Nephron (organoid): ENCODE data around the gene HOOK2.
A peak's percentile ranks its signal among the peaks of the same experiment; 100 is the strongest.

Source experiments
- H3K27ac Mint-ChIP-seq, 3 experiments: 2 replicates each; pipeline ENCODE4 v1.8.0; 2020; ENCODE audit warnings: mixed read lengths in 3 of 3, mild to moderate bottlenecking in 2 of 3, moderate library complexity in 1 of 3
- H3K27me3 Mint-ChIP-seq: 2 replicates; pipeline ENCODE4 v1.8.0; 2021; ENCODE audit warnings: low read depth, mild to moderate bottlenecking, moderate library complexity, mixed read lengths
- H3K36me3 Mint-ChIP-seq: 2 replicates; pipeline ENCODE4 v1.8.0; 2020; ENCODE audit warnings: low read depth, mixed read lengths
- H3K4me1 Mint-ChIP-seq: 2 replicates; pipeline ENCODE4 v1.8.0; 2020; ENCODE audit warnings: mixed read lengths
- H3K4me3 Mint-ChIP-seq, 3 experiments: 2 replicates each; pipeline ENCODE4 v1.8.0; 2020; ENCODE audit warnings: mild to moderate bottlenecking in 3 of 3, mixed read lengths in 3 of 3, moderate library complexity in 2 of 3
- H3K9me3 Mint-ChIP-seq: 2 replicates; pipeline ENCODE4 v1.8.0; 2020; ENCODE audit warnings: mixed read lengths
- TF ChIP-seq, protein P1 (sequence below), 3 experiments: fragments of 200-600 bp; sonication (generic); IDR thresholded peaks; one replicate each; pipeline ENCODE4 v1.5.0; 2021; ENCODE audit warnings: antibody characterized with exemption in 3 of 3; ENCODE audit not compliant: unreplicated experiment in 3 of 3

HOOK2 gene

GRCh38 chr19:12794196-12794941 is 19.0 kb upstream of the HOOK2 start:
- Mint-ChIP-seq H3K27me3 (no peaks in the 10 kb centered on the region), H3K36me3 (peaks cover 9% of the 10 kb centered on the region), H3K9me3 (no peaks in the 10 kb centered on the region), H3K27ac (peak overlapping the region; percentile 49 to 68 (median 60)), H3K4me3 (peak overlapping the region; percentile 72 to 85 (median 84)), H3K4me1 (peaks cover 25% of the 10 kb centered on the region)
- TF ChIP-seq, protein P1, sequence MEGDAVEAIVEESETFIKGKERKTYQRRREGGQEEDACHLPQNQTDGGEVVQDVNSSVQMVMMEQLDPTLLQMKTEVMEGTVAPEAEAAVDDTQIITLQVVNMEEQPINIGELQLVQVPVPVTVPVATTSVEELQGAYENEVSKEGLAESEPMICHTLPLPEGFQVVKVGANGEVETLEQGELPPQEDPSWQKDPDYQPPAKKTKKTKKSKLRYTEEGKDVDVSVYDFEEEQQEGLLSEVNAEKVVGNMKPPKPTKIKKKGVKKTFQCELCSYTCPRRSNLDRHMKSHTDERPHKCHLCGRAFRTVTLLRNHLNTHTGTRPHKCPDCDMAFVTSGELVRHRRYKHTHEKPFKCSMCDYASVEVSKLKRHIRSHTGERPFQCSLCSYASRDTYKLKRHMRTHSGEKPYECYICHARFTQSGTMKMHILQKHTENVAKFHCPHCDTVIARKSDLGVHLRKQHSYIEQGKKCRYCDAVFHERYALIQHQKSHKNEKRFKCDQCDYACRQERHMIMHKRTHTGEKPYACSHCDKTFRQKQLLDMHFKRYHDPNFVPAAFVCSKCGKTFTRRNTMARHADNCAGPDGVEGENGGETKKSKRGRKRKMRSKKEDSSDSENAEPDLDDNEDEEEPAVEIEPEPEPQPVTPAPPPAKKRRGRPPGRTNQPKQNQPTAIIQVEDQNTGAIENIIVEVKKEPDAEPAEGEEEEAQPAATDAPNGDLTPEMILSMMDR (IDR thresholded peaks at IDR 0.05; ENCODE audit: unreplicated experiment in 3 of 3) = no peak

DNA sequence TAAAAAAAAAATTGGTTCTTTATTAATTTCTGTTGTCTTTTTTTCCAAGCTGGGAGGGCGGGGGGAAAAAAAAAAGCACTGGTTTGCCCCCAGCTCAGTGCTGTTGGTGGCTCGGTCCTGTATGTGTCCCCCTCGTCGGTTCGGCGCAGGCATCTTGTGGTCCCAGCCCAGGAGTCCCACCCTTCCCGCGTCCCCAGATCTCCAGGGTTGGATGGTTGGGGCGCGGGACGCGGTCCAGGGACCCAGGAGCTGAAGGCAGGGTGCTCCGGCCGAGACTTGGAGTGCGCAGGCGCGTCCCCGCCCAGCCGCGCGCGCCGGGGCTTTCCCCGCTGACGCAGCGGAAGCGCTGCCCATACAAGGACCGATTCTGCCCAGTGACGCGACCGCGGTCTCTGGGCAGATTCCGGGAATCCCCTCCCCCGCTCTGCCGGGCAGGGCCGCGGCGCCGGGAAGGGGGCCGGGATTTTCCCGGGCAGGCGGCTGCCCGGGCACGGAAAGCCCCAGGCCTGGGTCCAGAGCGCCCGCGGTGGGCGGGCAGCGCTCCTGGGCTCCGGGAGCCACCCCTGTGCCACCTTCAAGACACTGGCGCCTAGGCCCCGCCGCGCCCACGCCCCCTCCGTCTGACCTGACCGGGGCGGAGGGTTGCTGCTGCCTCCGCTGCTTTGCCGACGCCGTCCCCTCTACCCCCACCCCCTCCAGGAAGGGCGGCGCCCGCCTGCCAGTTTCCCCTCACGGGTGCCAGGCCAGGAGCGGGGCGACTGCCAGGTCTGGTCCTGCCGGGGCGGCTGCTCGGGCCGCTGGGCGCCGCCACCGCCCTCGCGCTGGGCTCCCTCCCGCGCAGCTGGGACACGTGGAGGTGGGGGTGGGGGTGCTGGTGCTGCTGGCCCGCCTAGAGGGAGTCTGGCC is 18.2 kb upstream of the HOOK2 start:
- Mint-ChIP-seq H3K4me3 (peak overlapping the region; percentile 94 to 98 (median 96)), H3K9me3 (no peaks in the 10 kb centered on the region), H3K36me3 (peaks cover 9% of the 10 kb centered on the region), H3K27ac (peak overlapping the region; percentile 68 to 93 (median 73)), H3K27me3 (no peaks in the 10 kb centered on the region), H3K4me1 (peaks cover 34% of the 10 kb centered on the region)
- TF ChIP-seq, protein P1 (IDR thresholded peaks at IDR 0.05; ENCODE audit: unreplicated experiment in 3 of 3) = no peak

DNA sequence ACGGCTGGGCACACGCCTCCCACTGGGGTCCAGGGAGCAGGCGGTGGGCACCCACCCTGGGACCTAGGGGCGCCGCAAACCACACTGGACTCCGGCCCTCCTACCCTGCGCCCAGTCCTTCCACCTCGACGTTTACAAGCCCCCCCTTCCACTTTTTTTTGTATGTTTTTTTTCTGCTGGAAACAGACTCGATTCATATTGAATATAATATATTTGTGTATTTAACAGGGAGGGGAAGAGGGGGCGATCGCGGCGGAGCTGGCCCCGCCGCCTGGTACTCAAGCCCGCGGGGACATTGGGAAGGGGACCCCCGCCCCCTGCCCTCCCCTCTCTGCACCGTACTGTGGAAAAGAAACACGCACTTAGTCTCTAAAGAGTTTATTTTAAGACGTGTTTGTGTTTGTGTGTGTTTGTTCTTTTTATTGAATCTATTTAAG is 17.5 kb upstream of the HOOK2 start:
- Mint-ChIP-seq H3K27me3 (no peaks in the 10 kb centered on the region), H3K4me1 (peaks cover 40% of the 10 kb centered on the region), H3K36me3 (peaks cover 9% of the 10 kb centered on the region), H3K9me3 (no peaks in the 10 kb centered on the region), H3K4me3 (peak overlapping the region; percentile 94 to 98 (median 96)), H3K27ac (peak overlapping the region; percentile 64 to 93 (median 73))
- TF ChIP-seq, protein P1 (IDR thresholded peaks at IDR 0.05; ENCODE audit: unreplicated experiment in 3 of 3) = no peak

- peaks cover 41% of the 10 kb centered on the region for H3K4me1 Mint-ChIP-seq
- peak overlapping the region; percentile 88 to 94 (median 93) for H3K27ac Mint-ChIP-seq
- peaks cover 9% of the 10 kb centered on the region for H3K36me3 Mint-ChIP-seq
- no peaks in the 10 kb centered on the region for H3K27me3 Mint-ChIP-seq
- TF ChIP-seq, protein P1 (IDR thresholded peaks at IDR 0.05; ENCODE audit: unreplicated experiment in 3 of 3) = no peak
- no peaks in the 10 kb centered on the region for H3K9me3 Mint-ChIP-seq
- H3K4me3 Mint-ChIP-seq = peak overlapping the region; percentile 94 to 98 (median 96)
Measured at GRCh38 chr19:12792051-12792852, 16.9 kb upstream of the HOOK2 start.

DNA sequence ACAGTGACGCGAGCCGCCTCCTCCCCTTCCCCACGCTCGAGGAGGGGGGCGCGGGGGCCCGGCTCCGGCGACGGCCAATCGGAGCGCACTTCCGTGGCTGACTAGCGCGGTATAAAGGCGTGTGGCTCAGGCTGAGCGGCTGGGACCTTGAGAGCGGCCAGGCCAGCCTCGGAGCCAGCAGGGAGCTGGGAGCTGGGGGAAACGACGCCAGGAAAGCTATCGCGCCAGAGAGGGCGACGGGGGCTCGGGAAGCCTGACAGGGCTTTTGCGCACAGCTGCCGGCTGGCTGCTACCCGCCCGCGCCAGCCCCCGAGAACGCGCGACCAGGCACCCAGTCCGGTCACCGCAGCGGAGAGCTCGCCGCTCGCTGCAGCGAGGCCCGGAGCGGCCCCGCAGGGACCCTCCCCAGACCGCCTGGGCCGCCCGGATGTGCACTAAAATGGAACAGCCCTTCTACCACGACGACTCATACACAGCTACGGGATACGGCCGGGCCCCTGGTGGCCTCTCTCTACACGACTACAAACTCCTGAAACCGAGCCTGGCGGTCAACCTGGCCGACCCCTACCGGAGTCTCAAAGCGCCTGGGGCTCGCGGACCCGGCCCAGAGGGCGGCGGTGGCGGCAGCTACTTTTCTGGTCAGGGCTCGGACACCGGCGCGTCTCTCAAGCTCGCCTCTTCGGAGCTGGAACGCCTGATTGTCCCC is 16.1 kb upstream of the HOOK2 start, which contains the start of gene JUNB:
Gene JUNB, plus strand, starts transcription at position 142 of the 706 bp plus-strand sequence. Its CDS starts 286 bp downstream, at position 428.
- Mint-ChIP-seq H3K4me3 (peak within 1 kb of the TSS; percentile 94 to 98 (median 96)), H3K9me3 (no peaks in the 10 kb centered on the region), H3K27me3 (no peaks in the 10 kb centered on the region), H3K27ac (peak within 1 kb of the TSS; percentile 85 to 94 (median 88)), H3K36me3 (peaks cover 3% of the 10 kb centered on the region), H3K4me1 (peaks cover 40% of the 10 kb centered on the region)
- TF ChIP-seq, protein P1 (IDR thresholded peaks at IDR 0.05; ENCODE audit: unreplicated experiment in 3 of 3) = no peak
